ENCODE measurements around the gene ZNF440. TPM values are rescaled to one million over a fixed set of nuclear protein-coding genes. Genes with fewer than 3 reads are reported as not detected.
"Not testable (repeated sequence)": the region's sequence is repeated elsewhere in the genome, so short reads cannot be mapped to it uniquely, and the experiment has no call there.

ZNF440 gene
- total and polyA plus RNA-seq, 5 donors, result 4.0 to 7.5 (median 5.9) TPM

DNA sequence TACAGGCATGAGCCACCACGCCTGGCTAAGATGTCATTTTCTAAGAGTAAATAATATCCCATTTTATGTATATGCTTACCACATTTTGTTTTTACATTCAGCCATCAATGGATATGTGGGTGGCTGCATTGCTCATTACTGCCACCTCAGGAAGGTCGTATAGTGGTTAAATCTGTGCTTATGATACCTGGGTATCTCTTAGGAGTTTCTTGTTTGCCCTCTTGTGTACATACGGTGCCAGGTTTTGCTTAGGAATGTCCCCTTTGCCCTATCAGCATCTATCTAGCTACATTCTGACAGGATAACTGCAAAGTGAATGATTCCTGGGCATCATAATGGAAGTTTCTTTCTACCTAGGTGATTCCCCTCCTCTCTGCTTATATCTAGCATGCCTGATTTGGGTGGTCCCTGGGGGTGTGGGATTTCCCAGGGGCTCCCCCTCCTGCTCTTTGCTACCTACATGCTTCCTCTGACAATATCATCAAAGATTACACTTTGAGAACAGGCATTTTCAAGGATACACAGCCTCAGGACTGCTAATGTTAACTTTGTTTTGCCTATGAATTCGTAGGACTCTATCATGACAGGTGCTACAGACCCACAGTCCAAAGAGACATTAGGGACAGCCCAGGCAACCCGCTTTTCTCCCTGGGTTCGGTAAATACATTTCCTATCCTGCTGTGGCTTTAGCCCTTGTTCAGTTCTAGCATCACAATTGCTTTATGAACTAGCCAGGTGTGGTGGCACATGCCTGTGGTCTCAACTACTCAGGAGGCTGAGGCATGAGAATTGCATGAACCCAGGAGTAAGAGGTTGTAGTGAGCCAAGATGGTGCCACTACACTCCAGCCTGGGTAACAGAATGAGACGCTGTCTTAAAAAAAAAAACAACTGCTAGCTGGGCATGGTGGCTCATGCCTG lies 15.1 kb downstream of the ZNF440 start:
- H3K4me3 ChIP-seq (ENCODE audit: low read length); H3K27me3 ChIP-seq (ENCODE audit: control insufficient read depth, insufficient read depth); H3K9me3 ChIP-seq (ENCODE audit: control insufficient read depth, low read length); intact Hi-C loops (cut with DNase I); H3K27ac ChIP-seq (ENCODE audit: low read length); DNase-seq; H3K4me1 ChIP-seq (ENCODE audit: control insufficient read depth, insufficient read depth, low read length); ATAC-seq: not testable (repeated sequence)
- 91% methylated on average over 7 of the region's 7 CpGs for WGBS

DNA sequence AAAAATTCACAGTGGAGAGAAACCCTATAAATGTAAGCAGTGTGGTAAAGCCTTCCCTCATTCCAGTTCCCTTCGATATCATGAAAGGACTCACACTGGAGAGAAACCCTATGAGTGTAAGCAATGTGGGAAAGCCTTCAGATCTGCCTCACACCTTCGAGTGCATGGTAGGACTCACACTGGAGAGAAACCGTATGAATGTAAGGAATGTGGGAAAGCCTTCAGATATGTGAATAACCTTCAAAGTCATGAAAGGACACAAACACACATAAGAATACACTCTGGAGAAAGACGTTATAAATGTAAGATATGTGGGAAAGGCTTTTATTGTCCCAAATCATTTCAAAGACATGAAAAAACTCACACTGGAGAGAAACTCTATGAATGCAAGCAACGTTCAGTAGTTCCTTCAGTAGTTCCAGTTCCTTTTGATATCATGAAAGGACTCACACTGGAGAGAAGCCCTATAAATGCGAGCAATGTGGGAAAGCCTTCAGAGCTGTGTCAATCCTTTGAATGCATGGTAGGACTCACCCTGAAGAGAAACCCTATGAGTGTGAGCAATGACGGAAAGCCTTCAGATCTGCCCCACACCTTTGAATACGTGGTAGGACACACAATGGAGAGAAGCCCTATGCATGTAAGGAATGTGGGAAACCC lies 18.3 kb downstream of the ZNF440 start:
- 98% methylated on average over 8 of the region's 8 CpGs for WGBS
- no peaks in the 10 kb centered on the region for H3K27me3 ChIP-seq (ENCODE audit: control insufficient read depth, insufficient read depth)

DNA sequence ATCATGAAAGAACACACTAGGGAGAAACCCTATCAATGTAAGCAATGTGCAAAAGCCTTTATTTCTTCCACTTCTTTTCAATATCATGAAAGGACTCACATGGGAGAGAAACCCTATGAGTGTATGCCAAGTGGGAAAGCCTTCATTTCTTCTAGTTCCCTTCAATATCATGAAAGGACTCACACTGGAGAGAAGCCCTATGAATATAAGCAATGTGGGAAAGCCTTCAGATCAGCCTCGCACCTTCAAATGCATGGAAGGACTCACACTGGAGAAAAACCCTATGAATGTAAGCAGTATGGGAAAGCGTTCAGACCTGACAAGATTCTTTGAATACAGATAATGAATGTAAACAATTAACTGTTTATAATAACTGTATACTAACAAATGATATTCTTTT lies 19.5 kb downstream of the ZNF440 start:
- DNase-seq (no peak), ATAC-seq (no peak)
- H3K27me3 ChIP-seq (ENCODE audit: control insufficient read depth, insufficient read depth), result no peaks in the 10 kb centered on the region
- over 99% methylated on average over 2 of the region's 2 CpGs for WGBS
- H3K4me1 ChIP-seq (ENCODE audit: control insufficient read depth, insufficient read depth, low read length), result no peaks in the 10 kb centered on the region
- peaks cover 5% of the 10 kb centered on the region for H3K9me3 ChIP-seq (ENCODE audit: control insufficient read depth, low read length)
- intact Hi-C loops (cut with DNase I), result no loop called here
- no peak overlapping the region for H3K4me3 ChIP-seq (ENCODE audit: low read length)
- no peak overlapping the region for H3K27ac ChIP-seq (ENCODE audit: low read length)

More for the DNA sequence above, 18.3 kb downstream of the ZNF440 start:
- H3K4me3 ChIP-seq (ENCODE audit: low read length), result no peak overlapping the region
- no peaks in the 10 kb centered on the region for H3K4me1 ChIP-seq (ENCODE audit: control insufficient read depth, insufficient read depth, low read length)
- H3K9me3 ChIP-seq (ENCODE audit: control insufficient read depth, low read length), result peaks cover 5% of the 10 kb centered on the region
- ATAC-seq (no peak), DNase-seq (no peak)
- intact Hi-C loops (cut with DNase I), result no loop called here
- no peak overlapping the region for H3K27ac ChIP-seq (ENCODE audit: low read length)

DNA sequence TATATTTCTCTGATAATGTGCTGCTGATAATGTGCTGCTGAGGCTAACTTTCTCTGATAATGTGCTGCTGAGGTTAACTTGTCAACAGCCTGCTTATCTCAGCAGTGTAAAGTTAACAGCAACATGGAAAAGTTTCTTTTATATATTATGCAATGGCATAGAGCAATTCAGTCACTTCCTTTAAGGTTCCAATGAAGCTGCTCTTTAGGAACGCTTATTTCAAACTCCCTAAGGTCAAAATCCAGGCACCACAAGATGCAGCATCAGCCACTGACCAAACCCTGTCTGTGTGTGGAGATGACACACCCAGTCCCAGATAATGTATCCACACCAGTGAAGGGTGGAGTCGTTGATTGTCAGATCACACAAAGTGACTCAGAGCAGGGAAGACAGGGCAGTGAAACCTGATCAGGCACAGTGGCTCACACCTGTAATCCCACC lies 21.6 kb downstream of the ZNF440 start:
- H3K9me3 ChIP-seq (ENCODE audit: control insufficient read depth, low read length), result not testable (repeated sequence)

DNA sequence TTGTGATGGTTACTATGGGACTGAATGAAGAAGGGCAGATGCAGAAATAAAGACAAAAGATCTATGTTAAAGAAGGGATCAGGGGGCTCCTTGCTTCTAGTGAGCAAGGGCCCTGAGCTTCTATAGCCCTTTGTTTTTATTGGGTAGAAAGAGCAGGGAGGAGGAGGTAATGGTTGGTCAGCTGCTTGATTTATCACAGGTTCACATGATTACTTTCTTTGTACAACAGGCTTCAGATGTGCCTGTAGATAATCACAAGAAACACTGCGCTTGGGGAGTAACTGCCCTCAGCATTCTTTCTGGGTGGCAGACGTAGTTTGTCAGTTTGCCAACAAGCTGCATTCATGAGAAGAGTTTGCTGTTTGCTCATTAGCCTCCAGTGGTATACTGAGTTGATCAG lies 29.6 kb downstream of the ZNF440 start:
- 47% methylated on average over 2 of the region's 2 CpGs for WGBS
- intact Hi-C loops (cut with DNase I), result no loop called here
- H3K27ac ChIP-seq (ENCODE audit: low read length), result no peak overlapping the region

More for the DNA sequence above, 21.6 kb downstream of the ZNF440 start:
- 35% methylated on average over 2 of the region's 2 CpGs for WGBS
- H3K27me3 ChIP-seq (ENCODE audit: control insufficient read depth, insufficient read depth); H3K27ac ChIP-seq (ENCODE audit: low read length); H3K4me1 ChIP-seq (ENCODE audit: control insufficient read depth, insufficient read depth, low read length); DNase-seq; H3K4me3 ChIP-seq (ENCODE audit: low read length); intact Hi-C loops (cut with DNase I): not testable (repeated sequence)
- ATAC-seq, result peak in 1 of 2 donors; percentile 35

DNA sequence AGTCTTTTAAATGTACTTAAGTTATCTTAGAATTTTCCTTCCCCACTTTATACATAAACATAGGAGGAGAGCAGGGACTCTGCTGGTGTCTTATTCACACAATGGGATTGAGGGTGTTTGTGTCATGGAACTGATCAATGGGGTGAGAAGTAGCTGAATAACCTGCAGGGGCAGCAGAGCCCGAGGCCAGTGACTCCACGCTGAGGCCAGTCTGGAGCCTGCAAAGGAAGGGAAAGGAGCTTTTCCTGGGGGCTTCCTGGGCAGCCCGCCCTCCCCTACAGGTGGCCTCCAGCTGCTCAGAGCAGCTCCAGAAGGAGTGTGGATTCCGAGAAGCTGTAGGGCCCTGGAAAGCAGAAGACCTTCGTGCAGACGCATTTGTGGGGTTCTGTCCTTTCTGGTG lies 33.5 kb downstream of the ZNF440 start:
- H3K27me3 ChIP-seq (ENCODE audit: control insufficient read depth, insufficient read depth); H3K9me3 ChIP-seq (ENCODE audit: control insufficient read depth, low read length); H3K4me1 ChIP-seq (ENCODE audit: control insufficient read depth, insufficient read depth, low read length); intact Hi-C loops (cut with DNase I); H3K4me3 ChIP-seq (ENCODE audit: low read length); H3K27ac ChIP-seq (ENCODE audit: low read length); DNase-seq; ATAC-seq: not testable (repeated sequence)
- WGBS, result 51% methylated on average over 6 of the region's 6 CpGs

More for the DNA sequence above, 29.6 kb downstream of the ZNF440 start:
- ATAC-seq (no peak), DNase-seq (no peak)
- H3K9me3 ChIP-seq (ENCODE audit: control insufficient read depth, low read length), result no peaks in the 10 kb centered on the region
- H3K4me1 ChIP-seq (ENCODE audit: control insufficient read depth, insufficient read depth, low read length), result no peaks in the 10 kb centered on the region
- no peaks in the 10 kb centered on the region for H3K27me3 ChIP-seq (ENCODE audit: control insufficient read depth, insufficient read depth)
- no peak overlapping the region for H3K4me3 ChIP-seq (ENCODE audit: low read length)

DNA sequence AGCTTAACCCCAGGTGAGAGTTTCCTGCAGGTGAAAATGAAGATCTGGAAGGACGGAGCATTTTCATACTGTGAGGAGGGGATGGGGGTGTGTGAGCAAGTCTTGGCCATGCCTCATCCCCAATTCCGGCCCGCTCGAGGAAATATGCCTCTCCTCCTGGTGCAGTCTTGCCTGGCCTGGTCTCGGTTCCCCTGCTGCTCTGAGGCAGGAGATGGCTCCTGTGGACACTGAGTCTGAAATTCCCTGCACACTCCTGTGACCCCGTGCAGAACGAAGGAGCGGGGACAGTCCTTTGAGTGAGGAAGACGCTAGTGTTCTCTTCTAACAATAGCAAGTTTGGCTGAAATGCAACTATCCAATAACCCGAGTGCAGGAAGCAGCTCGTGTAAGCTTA lies 34.1 kb downstream of the ZNF440 start:
- H3K9me3 ChIP-seq (ENCODE audit: control insufficient read depth, low read length), result no peaks in the 10 kb centered on the region
- intact Hi-C loops (cut with DNase I), result no loop called here
- DNase-seq (peak in 1 of 3 donors; percentile 45), ATAC-seq (no peak)
- H3K4me3 ChIP-seq (ENCODE audit: low read length), result peak overlapping the region; percentile 70
- H3K27ac ChIP-seq (ENCODE audit: low read length), result no peak overlapping the region
- no peaks in the 10 kb centered on the region for H3K4me1 ChIP-seq (ENCODE audit: control insufficient read depth, insufficient read depth, low read length)
- no peaks in the 10 kb centered on the region for H3K27me3 ChIP-seq (ENCODE audit: control insufficient read depth, insufficient read depth)
- WGBS, result 14% methylated on average over 11 of the region's 11 CpGs

DNA sequence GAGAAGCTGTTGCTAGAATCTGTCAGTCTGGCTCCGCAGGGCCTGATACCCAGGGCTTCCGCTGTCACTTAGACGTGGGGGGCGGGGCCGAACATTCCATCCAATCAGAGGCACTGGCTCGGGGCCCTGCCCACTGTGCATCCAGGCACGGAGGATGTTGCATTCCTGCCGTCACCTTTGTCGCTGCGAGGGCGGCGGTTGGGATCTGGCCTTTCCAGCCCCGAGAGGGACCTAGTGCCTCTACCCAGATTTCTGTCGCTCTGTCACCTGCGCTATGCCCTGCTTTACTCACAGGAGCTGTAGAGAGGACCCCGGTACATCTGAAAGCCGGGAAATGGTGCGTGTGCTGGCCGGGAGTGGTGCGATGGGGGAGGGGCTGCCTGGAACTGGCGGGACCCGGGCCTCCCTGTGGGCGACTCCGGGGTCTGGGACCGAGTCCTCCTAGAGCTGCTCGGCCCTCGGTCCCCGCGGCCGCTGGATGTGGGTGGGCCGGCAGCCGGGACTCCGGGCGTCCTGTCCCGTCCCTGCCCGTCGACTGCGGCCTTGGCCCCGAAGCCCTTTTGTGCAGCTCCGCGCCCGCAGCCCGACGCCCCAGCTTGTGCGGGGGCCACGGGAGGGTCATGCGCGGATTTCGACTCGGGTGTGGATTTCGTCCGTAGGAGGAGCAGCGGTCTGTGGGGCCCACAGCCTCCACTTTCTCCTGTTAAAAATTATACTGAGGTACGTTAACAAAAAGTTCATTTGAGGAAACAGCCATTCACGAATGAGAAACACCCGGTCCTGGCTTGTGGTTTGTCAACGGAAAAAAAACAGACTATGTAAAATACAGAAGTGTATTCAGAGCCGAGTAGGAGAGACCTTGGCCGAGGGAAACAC lies 34.8 kb downstream of the ZNF440 start, which contains the start of gene ZNF439:
ZNF439 (plus strand) TSS at position 133 of the 876 bp plus-strand sequence; CDS start at position 275, 142 bp downstream.
- intact Hi-C loops (cut with DNase I), result no loop called here
- under 1% methylated on average over 59 of the region's 59 CpGs for WGBS

DNA sequence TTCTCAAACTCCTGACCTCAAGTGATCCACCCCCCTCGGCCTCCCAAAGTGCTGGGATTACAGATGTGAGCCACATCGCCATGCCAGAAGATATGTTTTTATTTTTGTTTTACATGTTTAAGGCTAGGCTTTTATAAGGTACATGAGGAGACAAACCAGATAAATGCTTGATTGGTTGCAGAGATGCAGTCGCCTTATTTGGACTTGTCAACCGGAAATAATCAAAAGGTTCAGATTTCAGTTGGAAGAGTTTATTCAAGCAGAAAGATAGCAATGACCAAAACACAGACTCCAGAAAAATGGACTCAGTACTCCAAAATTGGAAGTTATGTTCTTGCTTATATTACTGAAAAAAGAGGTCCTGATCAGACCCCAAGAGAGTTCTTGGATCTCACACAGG lies 36.2 kb downstream of the ZNF440 start:
- H3K9me3 ChIP-seq (ENCODE audit: control insufficient read depth, low read length); H3K27me3 ChIP-seq (ENCODE audit: control insufficient read depth, insufficient read depth); H3K4me1 ChIP-seq (ENCODE audit: control insufficient read depth, insufficient read depth, low read length); DNase-seq; H3K27ac ChIP-seq (ENCODE audit: low read length); H3K4me3 ChIP-seq (ENCODE audit: low read length); intact Hi-C loops (cut with DNase I); ATAC-seq: not testable (repeated sequence)
- WGBS, result 89% methylated on average over 4 of the region's 4 CpGs

More for the DNA sequence above, 34.8 kb downstream of the ZNF440 start, which contains the start of gene ZNF439:
- ATAC-seq (peak; percentile 100), DNase-seq (peak; percentile 93 to 98 (median 97))
- Histone ChIP-seq H3K27me3 (ENCODE audit: control insufficient read depth, insufficient read depth) (no peaks in the 10 kb centered on the region), H3K4me3 (ENCODE audit: low read length) (peak within 1 kb of the TSS; percentile 70), H3K4me1 (ENCODE audit: control insufficient read depth, insufficient read depth, low read length) (no peaks in the 10 kb centered on the region), H3K27ac (ENCODE audit: low read length) (peak within 1 kb of the TSS; percentile 23), H3K9me3 (ENCODE audit: control insufficient read depth, low read length) (no peaks in the 10 kb centered on the region)

DNA sequence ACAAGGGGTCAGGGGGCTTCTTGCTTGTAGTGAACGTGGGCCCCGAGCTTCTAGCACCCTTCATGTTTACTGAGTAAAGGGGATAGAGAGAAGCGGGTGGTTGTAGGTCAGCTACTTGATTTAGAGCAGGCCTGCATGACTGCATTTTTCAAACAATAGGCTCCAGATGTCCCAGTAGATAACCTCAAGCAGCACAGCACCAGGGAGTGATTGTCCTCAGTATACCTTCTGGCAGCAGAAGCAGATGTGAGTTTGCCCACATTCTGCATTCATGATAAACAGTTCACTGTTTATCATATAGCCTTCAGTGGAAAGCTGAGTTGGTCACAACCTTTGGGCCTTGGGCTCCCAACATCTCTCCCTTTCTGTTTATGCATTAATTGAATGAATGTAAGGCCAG lies 39.3 kb downstream of the ZNF440 start:
- no peak overlapping the region for H3K27ac ChIP-seq (ENCODE audit: low read length)
- H3K4me1 ChIP-seq (ENCODE audit: control insufficient read depth, insufficient read depth, low read length), result no peaks in the 10 kb centered on the region
- 78% methylated on average over 3 of the region's 3 CpGs for WGBS
- DNase-seq (no peak), ATAC-seq (no peak)
- no peaks in the 10 kb centered on the region for H3K27me3 ChIP-seq (ENCODE audit: control insufficient read depth, insufficient read depth)
- H3K9me3 ChIP-seq (ENCODE audit: control insufficient read depth, low read length), result no peaks in the 10 kb centered on the region
- intact Hi-C loops (cut with DNase I), result no loop called here
- no peak overlapping the region for H3K4me3 ChIP-seq (ENCODE audit: low read length)

Measured in right cardiac atrium (tissue), 5 donors.